Choroid plexus epithelial cell (primary cell): Measurements from ENCODE around the gene SLC16A8.
A peak's percentile ranks its signal among the peaks of the same experiment; 100 is the strongest.

Experiments used
- DNase-seq: peaks from one replicate; pipeline ENCODE4 v3.0.0-alpha.2; 2010; ENCODE audit warnings: low read depth
- H3K4me3 ChIP-seq: 2 replicates; pipeline ENCODE4 v1.5.1; 2011; ENCODE audit warnings: low read depth, mild to moderate bottlenecking, control low read depth, low read length, moderate library complexity
- CTCF ChIP-seq: conservative IDR thresholded peaks from 2 replicates; pipeline ENCODE4 v1.5.1; 2011; ENCODE audit warnings: low read depth, mild to moderate bottlenecking, control low read depth, inconsistent platforms, low read length, moderate library complexity

Gene SLC16A8

GRCh38 chr22:38069372-38070249, 14.4 kb downstream of the SLC16A8 start:
- no peak overlapping the region for H3K4me3 ChIP-seq
- TF ChIP-seq CTCF = peak; percentile 71
- DNase-seq = peak; percentile 69

- DNase-seq = no peak
- no peak for TF ChIP-seq CTCF
- H3K4me3 ChIP-seq = no peak overlapping the region
Observed at GRCh38 chr22:38068641-38069371, 15.2 kb downstream of the SLC16A8 start.

- no peak for DNase-seq
- TF ChIP-seq CTCF = no peak
- no peak overlapping the region for H3K4me3 ChIP-seq
Observed at GRCh38 chr22:38067761-38068360, 16.1 kb downstream of the SLC16A8 start.

- no peak for TF ChIP-seq CTCF
- no peak overlapping the region for H3K4me3 ChIP-seq
- no peak for DNase-seq
Observed at GRCh38 chr22:38067028-38067415, 17.0 kb downstream of the SLC16A8 start.

GRCh38 chr22:38066381-38067027, 17.5 kb downstream of the SLC16A8 start:
- no peak for DNase-seq
- no peak for TF ChIP-seq CTCF
- H3K4me3 ChIP-seq = no peak overlapping the region

GRCh38 chr22:38065539-38065938, 18.4 kb downstream of the SLC16A8 start:
- no peak for DNase-seq
- no peak for TF ChIP-seq CTCF
- no peak overlapping the region for H3K4me3 ChIP-seq
